SJCRH30 (cell line): Measurements from ENCODE around the gene MICB. TPM values are rescaled to one million over a fixed set of nuclear protein-coding genes. Genes with fewer than 3 reads are reported as not detected.
"Not testable (repeated sequence)": the region's sequence is repeated elsewhere in the genome, so short reads cannot be mapped to it uniquely, and the experiment has no call there.

Experiments
- DNase-seq, 2 experiments: peaks; one replicate each; pipeline ENCODE4 v3.0.0-alpha.2; 2015 to 2020
- H3K27ac ChIP-seq: fragments of 250-450 bp; sonication (Bioruptor Pico); 2 replicates; pipeline ENCODE4 v1.5.1; 2020; ENCODE audit warnings: mild to moderate bottlenecking, moderate library complexity
- H3K27me3 ChIP-seq: fragments of 250-450 bp; sonication (Bioruptor Pico); 2 replicates; pipeline ENCODE4 v1.5.1; 2020; ENCODE audit warnings: mild to moderate bottlenecking, moderate library complexity
- H3K36me3 ChIP-seq: fragments of 250-450 bp; sonication (Bioruptor Pico); 2 replicates; pipeline ENCODE4 v1.5.1; 2020; ENCODE audit warnings: mild to moderate bottlenecking, moderate library complexity
- H3K4me1 ChIP-seq: fragments of 250-450 bp; sonication (Bioruptor Pico); 2 replicates; pipeline ENCODE4 v1.5.1; 2020; ENCODE audit warnings: mild to moderate bottlenecking, moderate library complexity
- H3K4me3 ChIP-seq: fragments of 250-450 bp; sonication (Bioruptor Pico); 2 replicates; pipeline ENCODE4 v1.5.1; 2020; ENCODE audit warnings: mild to moderate bottlenecking, moderate library complexity
- H3K9me3 ChIP-seq: fragments of 250-450 bp; sonication (Bioruptor Pico); replicated peaks from 2 replicates; pipeline ENCODE4 v1.5.1; 2020; ENCODE audit warnings: mild to moderate bottlenecking, moderate library complexity
- total RNA-seq: library from RNA; depleted of rRNA; stranded (reverse); fragments of >200 nt; shearing (Covaris generic); gene quantifications from 2 replicates; pipeline ENCODE4 v1.2.3, GENCODE V29; 2014; rRNA removed

Gene MICB
- total RNA-seq = not detected in 2 replicates

DNA sequence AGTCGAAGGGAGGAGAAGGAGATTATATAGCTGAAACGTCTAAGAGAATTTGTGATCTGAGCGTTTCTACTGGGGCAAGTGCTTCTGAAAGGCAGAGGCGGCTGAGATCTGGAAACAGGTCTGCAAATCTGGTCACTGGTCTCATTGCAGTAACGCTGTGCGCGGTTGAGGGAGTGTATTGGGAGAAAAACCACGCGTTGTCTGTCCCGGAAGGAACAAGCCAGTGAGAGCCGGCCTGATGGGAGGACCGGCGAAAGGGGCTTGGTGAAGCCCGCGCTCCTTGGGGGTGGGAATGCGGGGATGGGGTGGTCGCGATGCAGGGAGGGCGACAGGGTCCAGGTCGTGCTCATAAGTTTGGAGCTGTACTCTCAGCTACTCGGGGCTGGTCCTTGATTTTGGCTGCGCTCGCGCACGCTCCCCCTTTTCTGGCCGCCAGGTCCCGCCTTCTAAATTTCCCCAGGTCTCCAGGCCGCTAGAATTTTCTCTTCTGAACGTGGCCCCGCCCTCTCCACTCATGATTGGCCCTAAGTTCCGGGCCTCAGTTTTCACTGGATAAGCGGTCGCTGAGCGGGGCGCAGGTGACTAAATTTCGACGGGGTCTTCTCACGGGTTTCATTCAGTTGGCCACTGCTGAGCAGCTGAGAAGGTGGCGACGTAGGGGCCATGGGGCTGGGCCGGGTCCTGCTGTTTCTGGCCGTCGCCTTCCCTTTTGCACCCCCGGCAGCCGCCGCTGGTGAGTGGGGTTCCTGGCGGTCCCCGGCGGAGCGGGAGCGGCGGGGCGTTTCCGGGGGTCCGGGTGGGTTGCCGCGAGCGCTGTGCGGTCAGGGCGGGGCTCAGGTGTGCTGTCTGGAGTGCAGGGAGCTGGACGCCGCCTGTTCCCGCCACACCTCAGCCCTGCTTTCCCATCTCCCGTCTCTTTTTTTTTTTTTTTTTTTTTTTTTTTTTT is at the start of gene MICB:
TSS of gene MICB (plus strand) at position 615 of the 946 bp plus-strand sequence. CDS start at position 664, 49 bp downstream.
- Histone ChIP-seq H3K27me3 (no peaks in the 10 kb centered on the region), H3K4me1 (no peaks in the 10 kb centered on the region), H3K36me3 (no peaks in the 10 kb centered on the region), H3K9me3 (no peaks in the 10 kb centered on the region), H3K27ac (no peak within 1 kb of the TSS), H3K4me3 (no peak within 1 kb of the TSS)
- no peak for DNase-seq

DNA sequence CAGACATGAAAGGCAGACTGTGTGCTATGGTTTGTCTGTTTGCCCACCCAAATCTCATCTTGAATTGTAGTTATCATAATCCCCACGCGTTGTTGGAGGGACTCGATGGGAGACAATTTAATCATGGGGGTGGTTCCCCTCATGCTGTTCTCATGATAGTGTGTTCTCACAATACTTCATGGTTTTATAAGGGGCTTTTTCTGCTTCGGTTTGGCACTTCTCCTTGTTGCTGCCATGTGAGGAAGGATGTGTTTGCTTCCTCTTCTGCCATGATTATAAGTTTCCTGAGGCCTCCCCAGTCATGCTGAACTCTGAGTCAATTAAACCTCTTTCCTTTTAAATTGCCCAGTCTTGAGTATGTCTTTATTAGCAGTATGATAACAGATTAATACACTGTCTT is 47.2 kb upstream of the MICB start:
- no peaks in the 10 kb centered on the region for H3K4me1 ChIP-seq
- H3K27ac ChIP-seq = no peak overlapping the region
- H3K9me3 ChIP-seq = no peaks in the 10 kb centered on the region
- no peaks in the 10 kb centered on the region for H3K27me3 ChIP-seq
- DNase-seq = no peak
- no peak overlapping the region for H3K4me3 ChIP-seq
- H3K36me3 ChIP-seq = no peaks in the 10 kb centered on the region

DNA sequence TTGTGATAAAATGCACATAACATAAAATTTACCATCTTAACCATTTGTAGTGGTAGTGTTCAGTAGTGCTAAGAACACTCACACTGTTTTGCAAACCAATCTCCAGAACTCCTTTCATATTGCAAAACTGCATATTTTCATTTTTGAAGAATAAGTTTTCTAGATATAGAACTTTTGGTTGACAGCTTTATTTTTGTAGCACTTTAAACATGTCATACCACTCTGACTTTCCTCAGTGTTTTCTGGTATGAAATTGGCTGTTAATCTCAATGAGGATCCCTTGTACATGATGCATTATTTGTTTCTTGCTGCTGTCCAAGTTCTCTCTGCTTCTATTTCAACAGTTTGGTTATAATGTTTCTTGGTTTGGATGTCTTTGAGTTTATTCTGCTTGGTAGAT is 45.1 kb upstream of the MICB start:
- no peak overlapping the region for H3K27ac ChIP-seq
- H3K9me3 ChIP-seq = no peaks in the 10 kb centered on the region
- H3K36me3 ChIP-seq = no peaks in the 10 kb centered on the region
- H3K4me1 ChIP-seq = no peaks in the 10 kb centered on the region
- no peak for DNase-seq
- no peaks in the 10 kb centered on the region for H3K27me3 ChIP-seq
- H3K4me3 ChIP-seq = no peak overlapping the region

DNA sequence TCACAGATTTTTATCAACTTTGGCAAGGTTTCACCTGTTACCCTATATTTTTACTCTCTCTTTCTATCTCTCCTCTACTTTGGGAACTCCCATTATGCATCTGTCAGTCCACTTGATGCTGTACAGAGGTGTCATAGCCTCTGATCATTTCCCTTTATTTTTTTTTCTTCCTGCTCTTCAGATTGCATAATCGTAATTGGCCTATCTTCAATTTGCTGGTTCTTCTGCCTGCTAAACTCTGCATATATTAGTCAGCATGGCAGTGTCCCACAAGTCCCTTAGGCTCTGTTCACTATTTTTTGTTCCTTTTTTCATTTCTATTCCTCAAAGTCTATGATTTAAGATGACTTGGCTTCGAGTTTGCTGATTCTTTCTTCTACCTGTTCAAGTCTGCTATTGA is 44.7 kb upstream of the MICB start:
- Histone ChIP-seq H3K27ac (no peak overlapping the region), H3K4me3 (no peak overlapping the region), H3K9me3 (no peaks in the 10 kb centered on the region)

DNA sequence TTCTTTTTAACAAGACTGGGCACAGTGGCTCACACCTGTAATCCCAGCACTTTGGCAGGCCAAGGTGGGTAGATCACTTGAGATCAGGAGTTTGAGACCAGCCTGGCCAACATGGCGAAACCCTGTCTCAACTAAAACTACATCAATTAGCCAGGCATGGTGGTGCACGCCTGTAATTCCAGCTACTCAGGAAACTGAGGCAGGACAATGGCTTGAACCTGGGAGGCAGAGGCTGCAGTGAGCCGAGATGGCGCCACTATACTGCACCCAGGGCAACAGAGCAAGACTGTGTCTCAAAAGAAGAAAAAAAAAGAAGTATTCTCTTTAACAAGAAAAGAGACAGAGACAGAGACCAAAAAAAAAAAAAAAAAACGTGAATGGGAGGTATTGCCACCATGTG is 38.1 kb upstream of the MICB start:
- not testable (repeated sequence) for H3K27me3 ChIP-seq, H3K27ac ChIP-seq, H3K4me3 ChIP-seq, H3K4me1 ChIP-seq, DNase-seq, H3K9me3 ChIP-seq, H3K36me3 ChIP-seq

More for the DNA sequence above, 44.7 kb upstream of the MICB start:
- no peak for DNase-seq
- Histone ChIP-seq H3K36me3 (no peaks in the 10 kb centered on the region), H3K4me1 (no peaks in the 10 kb centered on the region), H3K27me3 (no peaks in the 10 kb centered on the region)

DNA sequence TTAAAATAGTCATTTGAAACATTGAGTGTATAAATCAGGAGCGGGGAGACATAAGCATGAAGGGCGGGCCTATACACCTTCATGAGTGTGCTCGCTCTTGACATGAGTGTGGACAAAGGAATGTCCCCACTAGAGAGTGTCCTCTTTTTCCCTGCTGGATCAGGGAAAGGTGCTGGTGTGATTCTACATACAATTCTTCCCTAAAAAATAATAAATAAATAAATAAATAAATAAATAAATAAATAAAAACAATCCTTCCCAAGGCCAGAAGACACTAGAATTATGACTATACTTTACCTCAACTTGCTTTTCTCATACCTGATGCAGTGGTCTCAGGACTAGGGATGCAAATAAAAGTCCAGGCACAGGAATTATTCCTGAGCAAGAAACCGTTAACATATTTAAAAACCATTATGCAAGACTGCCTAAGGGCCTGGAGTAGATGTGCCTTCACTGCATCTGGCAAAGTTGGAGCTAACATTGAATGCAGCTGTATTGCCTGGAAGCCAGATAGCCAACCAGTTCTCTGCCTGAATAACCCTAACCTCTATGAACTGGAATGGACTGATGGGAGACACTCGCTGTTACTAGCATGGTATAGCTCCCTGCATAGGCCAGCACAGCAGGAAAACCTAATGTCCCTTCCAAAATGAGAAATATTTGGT is 37.5 kb upstream of the MICB start:
- H3K4me3 ChIP-seq = no peak overlapping the region
- no peaks in the 10 kb centered on the region for H3K27me3 ChIP-seq
- H3K4me1 ChIP-seq = no peaks in the 10 kb centered on the region
- no peak overlapping the region for H3K27ac ChIP-seq
- DNase-seq = no peak
- no peaks in the 10 kb centered on the region for H3K36me3 ChIP-seq
- H3K9me3 ChIP-seq = no peaks in the 10 kb centered on the region

DNA sequence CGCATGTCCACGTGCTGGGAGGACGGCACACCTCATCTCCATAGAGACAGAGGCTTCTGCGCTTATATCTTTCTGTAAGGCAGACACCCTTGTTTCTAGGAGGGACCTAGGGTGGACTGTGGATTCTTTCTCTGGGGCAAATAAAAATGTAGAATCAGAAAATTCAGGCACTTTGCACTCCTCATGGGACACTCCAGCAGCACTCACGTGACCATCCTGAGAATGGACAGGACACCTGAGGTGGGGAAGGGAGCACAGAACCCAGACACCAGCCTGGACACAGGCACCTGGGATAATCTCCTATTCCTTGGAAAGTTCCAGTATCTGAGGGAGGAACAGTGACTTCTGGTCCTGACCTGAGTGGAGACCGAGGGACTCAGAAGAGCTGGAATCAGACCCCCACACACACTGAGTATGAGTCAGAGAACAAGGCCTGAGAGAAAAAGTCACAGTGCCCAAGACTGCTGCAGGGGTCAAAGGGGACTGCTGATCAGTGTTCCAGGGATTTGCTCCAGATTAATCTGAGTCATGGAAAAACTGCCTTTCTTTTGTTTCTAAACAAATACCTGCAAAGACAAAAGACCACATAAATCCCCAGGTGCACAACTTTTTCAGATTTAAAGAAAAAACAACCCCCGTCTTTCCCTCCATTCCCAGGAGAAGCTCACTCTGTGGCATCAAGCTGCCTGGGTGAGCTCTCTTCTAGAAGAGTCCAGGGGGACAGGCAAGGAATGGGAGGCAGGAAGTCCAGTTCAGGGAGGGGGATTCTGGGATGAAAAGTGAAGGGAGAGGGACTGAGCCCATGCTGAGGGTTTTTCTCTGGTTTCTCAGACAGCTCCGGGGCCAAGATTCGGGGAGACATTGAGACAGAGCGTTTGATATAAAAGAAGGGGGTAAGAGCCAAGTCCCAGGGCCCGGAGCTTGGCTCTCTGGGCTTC is 35.6 kb upstream of the MICB start:
- no peak overlapping the region for H3K27ac ChIP-seq
- H3K27me3 ChIP-seq = no peaks in the 10 kb centered on the region
- no peak overlapping the region for H3K4me3 ChIP-seq
- peaks cover 5% of the 10 kb centered on the region for H3K4me1 ChIP-seq
- H3K9me3 ChIP-seq = no peaks in the 10 kb centered on the region
- no peaks in the 10 kb centered on the region for H3K36me3 ChIP-seq
- DNase-seq = no peak

DNA sequence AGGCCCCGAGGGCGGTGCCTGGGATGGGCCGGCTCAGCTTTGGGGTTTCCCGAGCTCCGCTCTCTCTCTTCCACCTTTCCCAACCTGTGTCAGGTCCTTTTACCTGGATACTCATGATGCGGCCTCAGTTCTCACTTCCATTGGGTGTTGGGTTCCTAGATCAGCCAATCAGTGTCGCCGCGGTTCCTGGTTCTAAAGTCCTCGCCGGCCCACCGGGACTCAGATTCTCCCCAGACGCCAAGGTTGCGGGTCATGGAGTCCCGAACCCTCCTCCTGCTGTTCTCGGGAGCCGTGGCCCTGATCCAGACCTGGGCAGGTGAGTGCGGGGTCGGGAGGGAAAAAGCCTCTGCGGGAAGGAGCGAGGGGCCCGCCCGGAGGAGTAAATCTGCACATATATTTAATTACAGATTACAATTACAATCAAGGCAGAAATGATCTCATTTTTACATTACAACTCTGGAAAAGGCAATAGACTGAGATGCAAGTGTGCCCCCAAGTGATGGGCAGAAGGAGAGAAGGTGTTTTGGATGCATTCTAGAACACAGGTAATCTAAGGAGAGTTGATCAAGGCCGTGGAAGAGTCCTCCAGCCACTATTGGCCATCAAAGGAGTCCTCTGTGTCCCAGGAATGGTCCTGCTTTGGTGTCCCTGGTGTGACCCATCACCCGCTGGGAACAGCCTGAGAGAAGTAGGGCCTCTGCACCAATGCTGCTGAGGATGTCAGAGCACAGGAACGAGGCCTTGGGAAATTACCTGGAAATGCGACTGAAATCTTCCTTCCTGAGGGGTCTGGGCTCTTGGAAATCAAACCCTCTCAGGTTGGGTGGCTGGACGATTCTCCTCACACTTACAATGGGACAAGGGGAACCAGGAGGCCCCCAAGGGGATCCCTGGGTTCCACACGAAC is 34.7 kb upstream of the MICB start:
- H3K9me3 ChIP-seq = no peaks in the 10 kb centered on the region
- no peak overlapping the region for H3K27ac ChIP-seq
- H3K4me1 ChIP-seq = peaks cover 14% of the 10 kb centered on the region
- DNase-seq = no peak
- H3K36me3 ChIP-seq = no peaks in the 10 kb centered on the region
- H3K4me3 ChIP-seq = no peak overlapping the region
- H3K27me3 ChIP-seq = no peaks in the 10 kb centered on the region

DNA sequence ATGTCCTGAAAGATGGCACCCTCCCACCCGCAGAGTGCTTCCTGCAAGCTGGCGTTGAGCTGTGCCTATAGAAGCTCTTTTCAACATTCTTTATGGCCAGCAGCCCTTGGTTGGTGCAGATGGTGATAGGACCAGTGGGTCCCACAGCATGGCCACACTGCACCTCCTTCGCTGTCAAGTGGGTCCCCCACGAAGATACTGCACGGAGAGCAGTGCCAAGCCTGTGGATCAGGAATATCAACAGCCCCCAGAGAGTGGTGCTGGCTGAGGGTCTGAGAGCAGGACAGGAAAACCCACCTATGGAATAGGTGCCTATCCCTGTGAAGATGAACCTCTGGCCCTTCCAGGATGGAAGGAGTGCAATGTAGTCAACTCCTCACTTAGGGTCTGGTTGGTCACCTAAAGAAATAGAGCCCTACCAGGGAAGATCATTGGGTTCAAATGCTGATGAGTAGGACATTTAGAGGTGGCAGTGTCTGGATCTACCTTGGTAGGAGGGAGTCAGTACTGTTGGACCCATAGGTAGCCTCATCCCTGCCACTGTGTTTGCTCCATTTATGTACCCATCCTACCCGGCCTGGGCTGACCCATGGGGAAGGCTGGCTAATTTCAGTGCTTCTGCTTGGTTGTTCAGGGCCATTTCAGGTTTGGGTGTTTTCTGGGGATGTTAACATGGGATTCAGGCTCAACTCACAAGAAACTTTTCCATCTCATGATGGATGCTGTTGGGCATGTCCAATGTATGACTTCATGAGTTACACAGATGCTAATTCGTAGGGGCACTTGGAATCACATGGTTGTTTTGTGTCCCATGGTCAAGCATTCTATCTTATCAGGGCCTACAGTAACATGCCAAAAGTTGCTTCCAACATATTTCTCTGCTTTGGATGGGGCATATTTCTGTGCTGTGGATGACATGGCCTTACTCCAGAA is 33.4 kb upstream of the MICB start:
- no peak overlapping the region for H3K4me3 ChIP-seq
- no peaks in the 10 kb centered on the region for H3K9me3 ChIP-seq
- H3K4me1 ChIP-seq = peaks cover 25% of the 10 kb centered on the region
- no peak for DNase-seq
- H3K36me3 ChIP-seq = no peaks in the 10 kb centered on the region
- H3K27ac ChIP-seq = no peak overlapping the region
- H3K27me3 ChIP-seq = no peaks in the 10 kb centered on the region

DNA sequence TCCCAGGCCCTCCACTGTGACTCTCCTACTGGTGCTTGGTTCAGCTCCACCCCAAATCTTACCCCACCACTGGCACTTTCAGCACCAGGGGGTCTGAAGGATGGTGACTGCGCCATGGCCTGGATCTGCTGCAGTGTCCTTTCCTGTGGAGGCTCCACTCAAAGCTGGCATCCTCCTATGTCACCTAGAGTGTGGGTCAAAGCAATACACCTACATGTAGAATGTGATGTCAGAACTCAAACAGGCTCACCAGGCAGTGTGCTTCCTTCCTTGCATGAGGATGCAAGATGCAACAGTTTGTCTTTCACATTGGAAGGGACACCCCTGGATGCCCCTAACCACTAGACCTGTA is 32.8 kb upstream of the MICB start:
- no peak overlapping the region for H3K27ac ChIP-seq

DNA sequence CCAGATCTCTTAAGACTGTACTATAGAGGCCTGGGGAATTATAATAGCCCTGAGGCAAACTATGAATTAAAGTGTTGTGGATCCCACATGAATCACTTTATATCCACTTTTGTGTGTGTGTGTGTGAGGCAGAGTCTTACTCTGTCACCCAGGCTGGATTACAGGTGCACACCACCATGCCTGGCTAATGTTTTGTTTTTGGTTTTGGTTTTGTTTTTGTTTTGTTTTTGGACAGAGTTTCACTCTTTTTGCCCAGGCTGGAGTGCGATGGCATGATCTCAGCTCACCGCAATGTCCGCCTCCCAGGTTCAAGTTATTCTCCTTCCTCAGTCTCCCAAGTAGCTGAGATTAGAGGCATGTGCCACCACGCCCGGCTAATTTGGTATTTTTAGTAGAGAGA is 32.2 kb upstream of the MICB start:
- Histone ChIP-seq H3K36me3 (no peaks in the 10 kb centered on the region), H3K4me1 (peaks cover 28% of the 10 kb centered on the region), H3K9me3 (no peaks in the 10 kb centered on the region), H3K4me3 (no peak overlapping the region), H3K27me3 (no peaks in the 10 kb centered on the region), H3K27ac (no peak overlapping the region)
- DNase-seq = no peak

More for the DNA sequence above, 32.8 kb upstream of the MICB start:
- DNase-seq = no peak
- no peaks in the 10 kb centered on the region for H3K36me3 ChIP-seq
- no peaks in the 10 kb centered on the region for H3K9me3 ChIP-seq
- H3K27me3 ChIP-seq = no peaks in the 10 kb centered on the region
- H3K4me3 ChIP-seq = no peak overlapping the region
- peaks cover 28% of the 10 kb centered on the region for H3K4me1 ChIP-seq

DNA sequence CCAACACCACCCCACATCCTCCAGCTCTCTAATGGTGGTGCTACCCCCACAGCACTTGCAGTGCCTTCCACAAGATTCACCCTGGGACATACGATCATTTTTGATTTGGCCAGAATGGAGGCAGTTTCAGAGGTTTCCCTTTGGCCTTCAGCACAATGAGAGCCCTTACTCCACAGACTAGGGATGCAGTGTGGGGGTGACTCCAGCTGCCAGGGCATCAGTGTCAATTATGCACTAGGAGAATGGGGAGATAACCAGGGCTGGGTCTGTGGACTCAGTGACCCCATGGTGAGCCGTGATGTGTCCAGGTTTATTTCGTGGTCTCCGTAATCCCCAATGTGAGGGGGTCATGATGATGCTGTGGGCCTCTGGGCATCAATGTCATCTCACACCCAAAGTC is 31.5 kb upstream of the MICB start:
- no peak for DNase-seq

DNA sequence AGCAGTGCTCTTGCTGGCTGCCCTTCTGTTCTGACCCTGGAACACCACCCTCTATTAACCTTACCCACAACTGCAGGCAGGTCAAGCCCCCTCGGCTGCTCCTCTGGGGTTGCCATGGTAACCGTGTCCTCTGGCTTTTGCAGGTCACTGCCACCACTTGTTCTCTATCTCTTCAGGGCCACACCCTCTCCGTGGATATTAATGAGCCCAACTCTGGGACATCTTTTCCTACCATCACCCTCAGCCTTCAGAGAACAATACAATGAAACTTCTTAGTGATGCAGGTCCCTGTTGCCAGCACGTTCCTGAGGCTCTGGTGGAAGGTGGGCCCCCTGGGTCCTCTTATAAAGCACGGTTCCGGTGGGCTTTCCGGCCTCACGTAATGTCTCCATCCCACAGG is 30.8 kb upstream of the MICB start:
- Histone ChIP-seq H3K36me3 (no peaks in the 10 kb centered on the region), H3K27me3 (no peaks in the 10 kb centered on the region), H3K4me1 (peaks cover 28% of the 10 kb centered on the region), H3K4me3 (no peak overlapping the region), H3K27ac (peak overlapping the region; percentile 36; the same call in 1 of the 2 replicates), H3K9me3 (no peaks in the 10 kb centered on the region)
- DNase-seq = no peak

More for the DNA sequence above, 31.5 kb upstream of the MICB start:
- Histone ChIP-seq H3K4me1 (peaks cover 28% of the 10 kb centered on the region), H3K36me3 (no peaks in the 10 kb centered on the region), H3K27ac (no peak overlapping the region), H3K4me3 (no peak overlapping the region), H3K9me3 (no peaks in the 10 kb centered on the region), H3K27me3 (no peaks in the 10 kb centered on the region)
